ENCODE results near the gene SCLT1. TPM values are rescaled to one million over a fixed set of nuclear protein-coding genes. Genes with fewer than 3 reads are reported as not detected.
"Not testable (repeated sequence)": the region's sequence is repeated elsewhere in the genome, so short reads cannot be mapped to it uniquely, and the experiment has no call there.

Gene SCLT1
- 12.5 TPM for polyA plus RNA-seq (2013, experiment 1 of 4)
- polyA plus RNA-seq (2013, experiment 2 of 4): 11.9 TPM
- 13.3 TPM for polyA plus RNA-seq (2013, experiment 3 of 4)
- polyA plus RNA-seq (2013, experiment 4 of 4): 13.0 TPM

DNA sequence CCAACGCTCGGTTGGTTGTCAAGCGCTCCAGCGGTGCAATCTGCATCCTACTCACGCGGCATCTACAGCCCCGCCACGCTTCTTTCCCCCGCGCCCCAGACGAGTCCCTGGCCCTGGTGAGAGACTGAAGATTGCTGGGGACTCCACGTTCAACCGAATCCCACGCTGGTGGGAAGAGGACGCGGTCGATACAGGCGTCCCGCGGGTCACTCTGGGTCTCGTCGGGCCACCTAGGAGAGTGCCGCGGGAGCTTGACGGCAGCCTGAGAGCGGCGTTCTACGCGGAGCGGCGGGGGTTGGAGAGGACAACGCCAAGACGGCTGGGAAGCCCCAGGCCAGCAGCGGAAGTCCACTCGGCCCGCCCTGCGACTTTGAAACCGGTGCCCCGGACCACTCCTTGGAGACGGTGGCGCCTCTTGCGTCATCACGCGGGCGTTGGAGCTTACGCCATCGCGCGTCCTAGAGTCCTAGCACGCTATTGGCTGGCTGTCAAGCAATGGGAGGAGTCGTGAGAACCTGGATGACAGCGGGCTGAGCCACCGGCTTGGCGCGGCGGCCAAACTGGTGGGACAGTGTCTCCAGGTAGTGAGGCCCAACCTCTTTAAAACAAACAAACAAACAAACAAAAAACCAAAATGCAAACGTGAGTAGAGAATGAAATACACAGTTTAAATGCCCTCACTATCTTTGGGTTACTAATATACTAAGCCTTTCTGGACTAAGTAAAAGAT is at the start of gene SCLT1:
Gene SCLT1, minus strand, starts transcription at position 349 of the 730 bp plus-strand sequence. CDS start 436 bp downstream, outside the sequence.
- Histone ChIP-seq H3K36me3 (ENCODE audit: control insufficient read depth, insufficient read depth, low read length) (no peaks in the 10 kb centered on the region), H3K4me3 (ENCODE audit: insufficient read depth, low read depth, low read length) (peak within 1 kb of the TSS; percentile 60), H3K27ac (ENCODE audit: insufficient read depth, low read depth, low read length, poor library complexity, severe bottlenecking) (peak within 1 kb of the TSS; percentile 82), H3K4me1 (ENCODE audit: control insufficient read depth, insufficient read depth, low read length) (no peaks in the 10 kb centered on the region), H3K9me3 (ENCODE audit: control insufficient read depth, low read length) (no peaks in the 10 kb centered on the region), H3K27me3 (ENCODE audit: control insufficient read depth, insufficient read depth, low read length, poor library complexity, severe bottlenecking) (no peaks in the 10 kb centered on the region)
- WGBS, 2 experiments: 0% methylated on average over 57 of the region's 57 CpGs

DNA sequence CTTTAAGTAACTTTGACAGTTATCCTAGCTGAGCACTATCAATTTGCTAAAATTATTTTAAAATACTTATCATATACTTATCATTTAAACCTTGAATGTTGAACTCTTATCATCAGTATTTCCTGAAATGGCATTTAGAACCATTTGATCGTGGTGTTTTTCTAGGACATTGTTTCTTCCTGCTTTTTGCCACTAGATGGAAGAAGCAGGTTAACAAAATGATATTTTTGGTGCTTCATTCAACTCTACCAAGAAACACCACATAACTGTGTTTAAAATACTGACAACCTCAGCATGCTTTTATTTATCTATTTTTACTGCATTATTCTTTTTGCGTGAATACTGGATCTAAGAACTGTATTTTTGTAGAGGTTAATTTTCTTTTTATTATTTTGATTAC is 47.2 kb upstream of the SCLT1 start:
- Histone ChIP-seq H3K36me3 (ENCODE audit: control insufficient read depth, insufficient read depth, low read length) (no peaks in the 10 kb centered on the region), H3K4me1 (ENCODE audit: control insufficient read depth, insufficient read depth, low read length) (no peaks in the 10 kb centered on the region), H3K4me3 (ENCODE audit: insufficient read depth, low read depth, low read length) (no peak overlapping the region), H3K9me3 (ENCODE audit: control insufficient read depth, low read length) (no peaks in the 10 kb centered on the region), H3K27ac (ENCODE audit: insufficient read depth, low read depth, low read length, poor library complexity, severe bottlenecking) (no peak overlapping the region), H3K27me3 (ENCODE audit: control insufficient read depth, insufficient read depth, low read length, poor library complexity, severe bottlenecking) (no peaks in the 10 kb centered on the region)
- 79 to 80% methylated on average over 1 of the region's 2 CpGs for WGBS, 2 experiments

DNA sequence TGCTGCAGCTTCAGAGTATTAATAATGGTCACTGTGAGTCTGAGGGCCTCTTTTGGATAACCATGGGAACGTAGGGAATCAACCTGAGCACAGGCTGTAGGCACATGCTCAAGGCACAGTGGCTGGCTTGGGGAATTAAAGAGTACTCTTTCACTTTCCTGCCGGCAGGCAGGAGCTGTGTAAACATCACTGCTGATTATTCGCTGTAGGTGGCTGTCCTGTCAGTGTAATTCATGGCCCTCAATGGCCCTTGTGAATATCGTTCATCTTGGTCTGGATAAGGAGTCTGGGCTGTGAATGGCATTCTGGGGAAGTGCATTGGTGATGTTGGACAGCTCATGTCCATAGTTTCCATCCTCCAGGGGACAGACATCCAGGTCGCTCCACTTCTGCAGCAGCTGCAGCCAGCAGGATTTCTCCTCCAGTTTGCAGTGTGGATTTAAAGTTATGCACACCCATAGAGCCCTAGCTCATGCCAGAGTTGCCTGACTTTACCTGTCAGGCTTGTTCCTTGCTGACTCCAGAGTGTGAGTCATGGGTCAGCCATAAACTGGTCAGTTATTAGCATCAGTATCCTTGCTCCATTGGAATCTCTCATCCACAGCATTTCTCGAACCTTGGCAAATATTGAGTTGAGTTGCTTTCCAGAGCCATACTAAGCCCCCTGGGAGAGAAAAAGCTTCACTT is 45.6 kb upstream of the SCLT1 start:
- Histone ChIP-seq H3K27ac (ENCODE audit: insufficient read depth, low read depth, low read length, poor library complexity, severe bottlenecking) (no peak overlapping the region), H3K27me3 (ENCODE audit: control insufficient read depth, insufficient read depth, low read length, poor library complexity, severe bottlenecking) (no peaks in the 10 kb centered on the region), H3K4me1 (ENCODE audit: control insufficient read depth, insufficient read depth, low read length) (no peaks in the 10 kb centered on the region), H3K36me3 (ENCODE audit: control insufficient read depth, insufficient read depth, low read length) (no peaks in the 10 kb centered on the region), H3K4me3 (ENCODE audit: insufficient read depth, low read depth, low read length) (no peak overlapping the region), H3K9me3 (ENCODE audit: control insufficient read depth, low read length) (no peaks in the 10 kb centered on the region)
- 79 to 84% methylated on average over 6 of the region's 6 CpGs for WGBS, 2 experiments

GRCh38 chr4:129136433-129136832 is 43.1 kb upstream of the SCLT1 start:
- H3K9me3 ChIP-seq (ENCODE audit: control insufficient read depth, low read length): no peaks in the 10 kb centered on the region
- H3K4me1 ChIP-seq (ENCODE audit: control insufficient read depth, insufficient read depth, low read length): no peaks in the 10 kb centered on the region
- WGBS, 2 experiments: 94 to 95% methylated on average over 8 of the region's 8 CpGs
- no peaks in the 10 kb centered on the region for H3K27me3 ChIP-seq (ENCODE audit: control insufficient read depth, insufficient read depth, low read length, poor library complexity, severe bottlenecking)
- no peaks in the 10 kb centered on the region for H3K36me3 ChIP-seq (ENCODE audit: control insufficient read depth, insufficient read depth, low read length)
- no peak overlapping the region for H3K4me3 ChIP-seq (ENCODE audit: insufficient read depth, low read depth, low read length)
- H3K27ac ChIP-seq (ENCODE audit: insufficient read depth, low read depth, low read length, poor library complexity, severe bottlenecking): no peak overlapping the region

DNA sequence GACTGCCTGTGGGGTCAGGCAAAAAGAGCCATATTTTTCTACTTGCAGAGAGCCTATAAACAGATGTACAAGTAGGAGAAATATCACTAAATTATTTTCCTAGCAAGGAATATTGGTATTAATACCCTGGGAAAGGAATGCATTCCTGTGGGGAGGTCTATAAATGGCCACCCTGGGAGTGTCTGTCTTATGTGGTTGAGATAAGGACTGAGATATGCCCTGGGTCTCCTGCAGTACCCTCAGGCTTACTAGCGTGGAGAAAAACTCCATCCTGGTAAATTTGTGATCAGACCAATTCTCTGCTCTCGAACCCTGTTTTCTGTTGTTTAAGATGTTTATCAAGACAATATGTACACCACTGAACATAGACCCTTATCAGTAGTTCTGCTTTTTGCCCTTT is 38.0 kb upstream of the SCLT1 start:
- H3K4me1 ChIP-seq (ENCODE audit: control insufficient read depth, insufficient read depth, low read length): no peaks in the 10 kb centered on the region
- 83 to 97% methylated on average over 1 to 2 of the region's 2 CpGs for WGBS, 2 experiments

GRCh38 chr4:129129143-129129542 is 35.8 kb upstream of the SCLT1 start:
- Histone ChIP-seq H3K27ac (ENCODE audit: insufficient read depth, low read depth, low read length, poor library complexity, severe bottlenecking) (no peak overlapping the region), H3K27me3 (ENCODE audit: control insufficient read depth, insufficient read depth, low read length, poor library complexity, severe bottlenecking) (no peaks in the 10 kb centered on the region), H3K4me3 (ENCODE audit: insufficient read depth, low read depth, low read length) (no peak overlapping the region), H3K36me3 (ENCODE audit: control insufficient read depth, insufficient read depth, low read length) (no peaks in the 10 kb centered on the region), H3K9me3 (ENCODE audit: control insufficient read depth, low read length) (no peaks in the 10 kb centered on the region), H3K4me1 (ENCODE audit: control insufficient read depth, insufficient read depth, low read length) (no peaks in the 10 kb centered on the region)
- WGBS, 2 experiments: 97 to 100% methylated on average over 2 of the region's 2 CpGs

More for the DNA sequence above, 38.0 kb upstream of the SCLT1 start:
- no peak overlapping the region for H3K27ac ChIP-seq (ENCODE audit: insufficient read depth, low read depth, low read length, poor library complexity, severe bottlenecking)
- no peaks in the 10 kb centered on the region for H3K27me3 ChIP-seq (ENCODE audit: control insufficient read depth, insufficient read depth, low read length, poor library complexity, severe bottlenecking)
- no peaks in the 10 kb centered on the region for H3K9me3 ChIP-seq (ENCODE audit: control insufficient read depth, low read length)
- no peaks in the 10 kb centered on the region for H3K36me3 ChIP-seq (ENCODE audit: control insufficient read depth, insufficient read depth, low read length)
- H3K4me3 ChIP-seq (ENCODE audit: insufficient read depth, low read depth, low read length): no peak overlapping the region

- H3K27me3 ChIP-seq (ENCODE audit: control insufficient read depth, insufficient read depth, low read length, poor library complexity, severe bottlenecking); H3K36me3 ChIP-seq (ENCODE audit: control insufficient read depth, insufficient read depth, low read length); H3K4me1 ChIP-seq (ENCODE audit: control insufficient read depth, insufficient read depth, low read length); H3K4me3 ChIP-seq (ENCODE audit: insufficient read depth, low read depth, low read length); H3K9me3 ChIP-seq (ENCODE audit: control insufficient read depth, low read length); H3K27ac ChIP-seq (ENCODE audit: insufficient read depth, low read depth, low read length, poor library complexity, severe bottlenecking): not testable (repeated sequence)
- WGBS, 2 experiments: 94 to 98% methylated on average over 5 of the region's 5 CpGs
These were observed 33.3 kb upstream of the SCLT1 start for GRCh38 chr4:129126614-129127013.

GRCh38 chr4:129117705-129118104 is 24.4 kb upstream of the SCLT1 start:
- no peak overlapping the region for H3K4me3 ChIP-seq (ENCODE audit: insufficient read depth, low read depth, low read length)
- WGBS, 2 experiments: 91 to 94% methylated on average over 5 of the region's 5 CpGs
- H3K9me3 ChIP-seq (ENCODE audit: control insufficient read depth, low read length): no peaks in the 10 kb centered on the region
- no peaks in the 10 kb centered on the region for H3K27me3 ChIP-seq (ENCODE audit: control insufficient read depth, insufficient read depth, low read length, poor library complexity, severe bottlenecking)
- H3K36me3 ChIP-seq (ENCODE audit: control insufficient read depth, insufficient read depth, low read length): no peaks in the 10 kb centered on the region
- H3K4me1 ChIP-seq (ENCODE audit: control insufficient read depth, insufficient read depth, low read length): no peaks in the 10 kb centered on the region
- H3K27ac ChIP-seq (ENCODE audit: insufficient read depth, low read depth, low read length, poor library complexity, severe bottlenecking): no peak overlapping the region

GRCh38 chr4:129113919-129114318 is 20.6 kb upstream of the SCLT1 start:
- H3K4me3 ChIP-seq (ENCODE audit: insufficient read depth, low read depth, low read length): no peak overlapping the region
- H3K36me3 ChIP-seq (ENCODE audit: control insufficient read depth, insufficient read depth, low read length): no peaks in the 10 kb centered on the region
- H3K9me3 ChIP-seq (ENCODE audit: control insufficient read depth, low read length): no peaks in the 10 kb centered on the region
- no peaks in the 10 kb centered on the region for H3K27me3 ChIP-seq (ENCODE audit: control insufficient read depth, insufficient read depth, low read length, poor library complexity, severe bottlenecking)
- H3K27ac ChIP-seq (ENCODE audit: insufficient read depth, low read depth, low read length, poor library complexity, severe bottlenecking): no peak overlapping the region
- peaks cover 7% of the 10 kb centered on the region for H3K4me1 ChIP-seq (ENCODE audit: control insufficient read depth, insufficient read depth, low read length)
- 95% methylated on average over 1 of the region's 1 CpG; no CpG with 5 or more reads in 1 of the 2 experiments for WGBS, 2 experiments

- no peaks in the 10 kb centered on the region for H3K27me3 ChIP-seq (ENCODE audit: control insufficient read depth, insufficient read depth, low read length, poor library complexity, severe bottlenecking)
- peaks cover 7% of the 10 kb centered on the region for H3K4me1 ChIP-seq (ENCODE audit: control insufficient read depth, insufficient read depth, low read length)
- no peaks in the 10 kb centered on the region for H3K9me3 ChIP-seq (ENCODE audit: control insufficient read depth, low read length)
- H3K36me3 ChIP-seq (ENCODE audit: control insufficient read depth, insufficient read depth, low read length): no peaks in the 10 kb centered on the region
- no peak overlapping the region for H3K4me3 ChIP-seq (ENCODE audit: insufficient read depth, low read depth, low read length)
- no peak overlapping the region for H3K27ac ChIP-seq (ENCODE audit: insufficient read depth, low read depth, low read length, poor library complexity, severe bottlenecking)
- 33 to 60% methylated on average over 1 of the region's 1 CpG for WGBS, 2 experiments
These were observed 20.1 kb upstream of the SCLT1 start for GRCh38 chr4:129113434-129113833.
